Measurements from ENCODE around the gene EPB41L4B. TPM values are rescaled to one million over a fixed set of nuclear protein-coding genes. Genes with fewer than 3 reads are reported as not detected.

Gene EPB41L4B
- total RNA-seq (2022; extraction: Qiagen RNA extraction) = 16.8 to 18.8 TPM (median 17.8 TPM) in 5 replicates

GRCh38 chr9:109320742-109321448, at the start of gene EPB41L4B:
TSS of gene EPB41L4B (minus strand) at chr9:109321059. CDS start at chr9:109320446, 613 bp downstream.

GRCh38 chr9:109166771-109167601, 153.9 kb downstream of the EPB41L4B start, which contains the start of gene FRRS1L:
TSS of gene FRRS1L (minus strand) at chr9:109167249. CDS start at chr9:109167138, 111 bp downstream.

Other genes starting within 250 kb of the EPB41L4B start
- 38.7 to 57.8 TPM (median 52.1 TPM) in 5 replicates for gene TMEM245, start 201.1 kb downstream of the EPB41L4B start, total RNA-seq (2022; extraction: Qiagen RNA extraction)
- gene FRRS1L, start 153.8 kb downstream of the EPB41L4B start, total RNA-seq (2022; extraction: Qiagen RNA extraction) = 0.13 to 0.63 TPM (median 0.24 TPM) in 5 replicates
- gene PTPN3, start 177.2 kb upstream of the EPB41L4B start, total RNA-seq (2022; extraction: Qiagen RNA extraction) = 13.8 to 20.4 TPM (median 17.9 TPM) in 5 replicates